HG02970 (cell line): ENCODE measurements around the gene ATMIN.

Source experiments
- ATAC-seq: cut with Tn5 transposase; IDR thresholded peaks from one replicate; pipeline ENCODE4 v1.9.1; 2021; ENCODE audit warnings: mild to moderate bottlenecking, moderate library complexity, moderate number of reproducible peaks; ENCODE audit not compliant: unreplicated experiment, low FRiP score

Gene ATMIN

DNA sequence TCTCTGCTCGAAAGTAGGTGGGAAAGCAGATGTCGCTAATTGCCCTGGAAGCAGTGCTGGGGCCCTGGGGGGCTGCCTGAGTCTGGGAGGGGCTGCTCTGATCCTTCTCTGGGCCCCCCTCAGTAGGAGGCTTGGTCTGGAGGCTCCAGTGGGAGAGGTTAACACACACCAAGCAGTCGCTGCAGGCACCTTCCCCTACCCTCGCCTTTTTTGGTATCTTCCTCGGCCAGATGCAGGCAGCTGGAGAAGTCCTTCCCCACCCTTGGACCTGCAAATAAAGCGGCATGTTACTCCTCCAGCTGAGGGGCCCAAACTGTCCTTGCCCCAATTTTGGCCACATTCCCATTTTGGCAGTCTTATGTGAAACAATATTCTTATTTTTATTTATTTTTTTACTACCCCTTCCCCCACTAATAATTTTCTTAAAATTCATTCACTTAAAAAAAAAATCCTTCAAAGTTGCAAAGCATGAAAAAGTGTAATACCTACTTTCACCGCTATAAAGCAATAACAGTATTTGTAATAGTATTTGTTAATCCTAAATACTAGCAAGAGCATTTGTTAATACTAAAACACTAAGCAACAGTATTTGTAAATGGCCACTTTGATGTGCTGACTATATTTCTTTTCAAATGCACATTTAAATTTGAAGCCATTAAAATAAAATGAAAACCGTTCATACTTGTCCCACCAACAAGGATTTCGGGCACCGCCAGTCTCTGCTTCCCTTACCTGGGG, 26.4 kb downstream of the ATMIN start:
- no peak for ATAC-seq

DNA sequence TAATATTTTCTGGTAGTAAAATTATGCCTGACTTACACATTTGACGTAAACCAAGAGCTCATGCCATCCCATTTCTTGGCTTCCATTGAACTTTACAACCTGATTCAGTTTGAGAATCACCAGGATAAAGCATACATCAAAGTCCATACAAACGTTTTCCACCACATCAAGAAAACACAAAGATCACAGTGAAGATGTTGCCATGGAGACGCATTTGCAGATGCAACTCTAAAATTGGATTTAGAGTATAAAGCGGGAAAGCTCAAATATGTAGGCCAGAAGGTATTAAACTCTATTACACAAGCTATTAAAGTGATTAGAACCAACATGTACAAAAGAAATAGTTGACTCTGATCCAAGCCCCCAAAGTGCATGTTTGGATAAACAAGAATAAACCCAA, 31.0 kb downstream of the ATMIN start:
- no peak for ATAC-seq

DNA sequence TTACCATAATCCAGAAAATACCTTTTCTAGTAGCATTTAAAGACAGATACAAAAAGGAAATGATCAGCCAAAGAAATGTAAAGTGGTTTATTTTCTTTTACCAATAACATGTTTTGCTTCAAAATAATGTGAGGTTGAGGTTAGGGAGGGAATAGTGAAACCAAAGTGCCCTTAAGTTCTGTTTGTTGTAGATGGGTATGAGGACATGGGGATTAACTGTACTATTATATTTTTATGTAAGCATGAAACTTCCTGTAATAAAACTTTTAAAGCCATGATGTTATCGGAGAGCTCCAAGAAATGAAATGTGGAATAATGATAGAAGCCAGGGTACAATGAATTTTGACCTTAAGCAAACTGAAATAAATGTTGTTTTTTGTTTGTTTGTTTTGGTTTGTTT, 31.5 kb downstream of the ATMIN start:
- ATAC-seq, result no peak

DNA sequence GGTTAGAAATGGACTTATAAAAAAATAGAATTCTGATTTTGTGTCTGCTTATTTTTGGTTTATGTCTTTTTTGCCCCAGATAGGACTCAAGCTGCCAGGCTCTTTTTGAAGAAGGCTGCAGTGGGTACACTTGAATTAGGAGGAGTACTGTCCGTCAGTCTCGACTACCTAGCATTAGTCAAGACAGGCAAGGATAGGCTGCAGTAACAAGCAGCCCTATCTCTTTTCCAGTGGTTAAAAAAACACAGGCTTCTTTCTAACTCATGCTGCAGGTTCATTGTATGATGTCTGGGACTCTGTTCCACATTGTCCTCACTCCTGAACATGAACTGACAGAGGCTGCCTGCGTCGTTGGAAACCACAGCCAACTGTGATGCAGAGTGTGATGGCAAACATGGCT, 33.4 kb downstream of the ATMIN start:
- ATAC-seq, result no peak

DNA sequence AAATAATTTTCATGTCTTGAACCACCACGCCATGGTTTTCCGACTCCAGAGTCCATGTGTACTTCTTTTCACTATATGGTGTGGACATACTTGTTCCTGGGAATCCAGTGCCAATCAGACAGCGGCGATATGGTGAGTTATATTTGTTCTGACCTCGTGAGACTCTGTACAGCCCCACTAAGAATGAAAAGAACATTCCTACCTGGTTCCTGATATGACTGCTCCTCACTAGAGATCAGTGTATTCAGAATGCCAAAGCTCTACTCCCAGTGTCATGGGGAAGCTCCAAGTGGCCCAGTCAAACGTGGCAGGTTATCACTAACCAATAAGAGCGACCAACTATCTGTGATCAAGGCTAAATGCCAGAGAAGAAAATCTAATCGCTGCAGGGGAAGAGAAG, 35.3 kb downstream of the ATMIN start:
- ATAC-seq, result no peak

DNA sequence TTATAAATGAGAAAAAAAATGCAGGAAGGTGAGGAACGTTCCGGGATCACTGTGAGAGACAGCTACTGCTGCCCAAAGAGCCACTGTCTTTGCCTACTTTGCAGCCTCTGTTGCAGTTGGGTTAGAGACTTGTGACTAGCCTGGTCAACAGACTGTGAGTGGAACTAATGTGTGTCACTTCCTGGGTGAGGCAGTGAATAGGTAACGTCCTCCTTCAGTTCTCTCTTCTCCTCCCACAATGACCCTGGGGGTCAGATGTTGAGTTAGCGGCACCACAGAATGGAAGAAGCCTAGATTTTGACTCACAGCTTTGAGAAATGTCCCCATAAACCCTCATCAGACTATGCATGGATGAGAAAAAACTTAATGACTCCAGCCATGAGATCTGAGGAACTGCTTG, 36.2 kb downstream of the ATMIN start:
- no peak for ATAC-seq

DNA sequence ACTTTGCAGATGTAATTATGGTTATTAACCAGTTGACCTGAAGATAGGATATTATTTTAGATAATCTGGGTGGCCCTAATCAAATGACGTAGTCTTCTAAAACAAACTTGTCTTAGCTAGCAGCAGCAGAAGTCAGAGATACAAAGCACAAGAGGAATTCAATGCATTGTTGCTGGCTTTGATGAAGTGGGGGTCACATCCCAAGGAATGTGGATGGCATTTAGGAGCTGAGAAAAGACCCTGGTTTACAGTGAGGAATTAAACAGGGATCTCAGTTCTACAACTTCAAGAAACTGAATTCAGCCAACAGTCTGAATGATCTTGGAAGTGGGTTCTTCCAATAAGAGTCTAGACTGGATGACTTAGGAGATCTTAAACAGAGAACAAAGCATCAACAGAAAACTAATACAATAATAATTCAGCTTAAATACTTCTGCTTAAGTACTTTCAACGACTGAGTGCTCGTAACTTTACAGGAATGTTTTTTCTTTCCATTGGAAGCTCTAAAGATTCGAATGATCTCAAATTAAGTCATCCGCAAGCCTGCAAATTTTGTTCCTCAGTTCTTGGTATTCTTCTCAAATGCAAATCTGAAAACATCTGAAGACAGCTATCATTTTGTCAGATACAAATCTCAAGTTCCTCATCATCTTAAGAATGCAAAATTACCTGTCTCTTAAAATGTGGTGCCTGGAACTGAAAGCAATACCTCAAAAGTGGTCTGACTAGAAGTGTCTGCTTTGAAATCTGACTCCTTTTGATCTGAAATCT, 38.1 kb downstream of the ATMIN start:
- no peak for ATAC-seq

DNA sequence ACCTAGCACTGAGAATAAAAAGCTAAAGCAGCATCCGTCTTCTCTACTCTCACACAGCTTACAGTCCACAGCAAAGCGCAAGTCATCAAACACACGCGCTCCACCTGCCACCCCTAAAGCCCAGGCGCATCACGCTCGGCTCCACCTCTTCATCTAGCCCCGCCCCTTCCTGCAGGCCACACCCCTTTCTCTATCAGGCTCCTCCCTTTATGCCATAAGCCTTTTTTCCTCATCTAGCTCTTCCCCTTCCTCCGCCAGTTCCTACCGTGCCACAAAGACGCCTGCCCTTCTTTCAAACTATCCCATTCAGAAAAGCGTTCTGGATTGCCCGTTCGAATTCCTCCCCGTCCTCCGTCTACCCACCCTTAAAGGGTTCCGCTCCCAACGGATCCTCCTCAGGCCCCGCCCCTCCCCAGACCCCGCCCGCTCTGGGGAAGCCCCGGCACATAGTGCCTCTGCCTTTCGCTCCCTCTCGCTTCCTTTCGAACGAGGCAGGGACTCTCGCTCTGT, 41.0 kb downstream of the ATMIN start:
- peak; percentile 84 for ATAC-seq

DNA sequence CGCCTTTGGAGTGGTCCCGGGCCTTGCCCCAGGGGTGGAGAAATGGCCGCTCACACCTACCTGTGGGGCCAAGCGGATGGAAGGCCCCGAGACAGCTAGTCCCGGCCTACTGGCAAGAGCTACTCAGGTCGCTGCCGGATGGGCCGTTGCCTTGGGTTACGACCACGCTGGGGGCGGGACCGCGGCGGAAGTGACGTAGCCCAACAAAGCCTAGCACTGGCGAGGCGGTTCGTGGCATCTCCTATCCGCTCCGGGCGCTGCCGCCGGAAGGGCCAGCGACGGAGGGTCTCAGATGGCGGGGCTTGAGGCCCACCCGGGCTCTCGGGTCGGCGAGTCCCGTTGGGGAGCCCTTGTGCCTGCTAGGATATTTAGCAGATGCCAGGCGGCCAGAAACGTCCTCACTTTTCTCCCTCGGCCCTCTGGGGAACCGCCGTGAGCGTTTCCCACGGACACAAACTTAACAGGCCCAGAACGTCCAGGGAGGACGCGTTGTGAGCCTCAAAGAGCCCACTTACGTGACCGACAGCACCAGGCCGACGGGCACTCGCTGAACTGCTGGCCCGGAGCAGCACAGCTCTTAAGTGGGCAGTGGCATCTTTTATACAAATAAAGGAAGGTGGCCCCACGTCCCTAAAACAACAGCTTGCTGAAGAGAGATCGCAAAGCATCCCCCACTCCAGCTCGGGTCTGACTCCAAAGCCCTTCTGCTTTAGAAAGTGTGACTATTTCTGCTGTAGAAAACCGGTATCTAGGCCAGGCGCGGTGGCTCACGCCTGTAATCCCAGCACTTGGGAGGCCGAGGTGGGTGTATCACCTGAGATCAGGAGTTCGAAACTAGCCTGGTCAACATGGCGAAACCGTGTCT, 41.7 kb downstream of the ATMIN start, which contains the start of gene C16orf46:
C16orf46 (minus strand) TSS at position 163 of the 865 bp plus-strand sequence. CDS start 13,283 bp downstream, outside the sequence.
- ATAC-seq, result peak; percentile 95

DNA sequence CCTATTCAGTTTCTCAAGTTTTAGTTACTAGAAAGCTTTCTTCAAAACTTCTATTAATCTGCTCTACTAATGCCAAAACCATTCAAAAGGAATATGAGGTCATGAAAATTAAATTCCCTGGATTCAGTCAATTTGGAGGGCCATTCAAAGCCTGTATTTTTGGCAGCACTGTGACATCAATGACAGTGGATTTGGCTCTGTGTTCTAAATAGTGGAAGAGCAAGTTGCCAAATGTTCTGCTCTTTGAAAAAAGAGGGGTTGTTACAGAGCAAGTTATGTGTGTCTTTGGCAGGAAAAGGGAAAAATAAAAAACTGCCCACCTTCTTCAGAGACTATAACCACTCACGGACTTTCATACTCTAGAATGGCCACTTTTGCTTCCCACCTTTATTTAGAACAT, 44.6 kb downstream of the ATMIN start:
- ATAC-seq, result no peak

DNA sequence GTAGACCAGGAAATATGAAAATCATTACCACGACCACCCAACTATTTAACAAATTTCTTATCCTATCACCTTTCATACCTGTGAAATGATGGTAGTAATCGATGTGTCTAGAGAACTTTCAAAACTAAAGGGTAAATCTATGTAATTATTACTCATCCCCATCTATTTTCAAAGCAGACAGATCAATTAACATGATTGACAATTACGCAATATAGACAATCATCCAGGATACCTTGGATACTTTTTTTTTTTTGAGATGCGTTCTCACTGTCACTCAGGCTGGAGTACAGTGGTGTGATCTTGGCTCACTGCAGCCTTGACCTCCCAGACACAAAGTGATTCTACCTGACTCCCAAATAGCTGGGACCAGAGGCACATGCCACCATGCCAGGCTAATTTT, 45.4 kb downstream of the ATMIN start:
- no peak for ATAC-seq

DNA sequence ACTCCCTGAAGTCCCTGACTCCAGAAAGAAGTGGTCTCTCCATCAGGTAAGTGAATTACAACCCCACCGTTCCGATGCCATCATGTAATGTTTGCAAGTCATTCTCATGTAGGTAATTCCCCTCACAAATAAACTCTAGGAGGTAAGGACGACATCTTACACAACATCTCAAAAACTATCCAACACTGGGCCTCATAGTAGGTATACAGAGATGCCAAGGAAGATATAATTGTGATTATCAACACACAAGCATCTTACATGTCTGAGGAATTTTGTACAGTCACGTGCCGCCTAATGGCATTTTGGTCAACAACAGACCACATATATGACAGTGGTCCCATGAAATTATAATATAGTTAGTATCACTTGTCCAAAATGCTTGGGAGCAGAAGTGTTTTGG, 53.2 kb downstream of the ATMIN start:
- no peak for ATAC-seq

DNA sequence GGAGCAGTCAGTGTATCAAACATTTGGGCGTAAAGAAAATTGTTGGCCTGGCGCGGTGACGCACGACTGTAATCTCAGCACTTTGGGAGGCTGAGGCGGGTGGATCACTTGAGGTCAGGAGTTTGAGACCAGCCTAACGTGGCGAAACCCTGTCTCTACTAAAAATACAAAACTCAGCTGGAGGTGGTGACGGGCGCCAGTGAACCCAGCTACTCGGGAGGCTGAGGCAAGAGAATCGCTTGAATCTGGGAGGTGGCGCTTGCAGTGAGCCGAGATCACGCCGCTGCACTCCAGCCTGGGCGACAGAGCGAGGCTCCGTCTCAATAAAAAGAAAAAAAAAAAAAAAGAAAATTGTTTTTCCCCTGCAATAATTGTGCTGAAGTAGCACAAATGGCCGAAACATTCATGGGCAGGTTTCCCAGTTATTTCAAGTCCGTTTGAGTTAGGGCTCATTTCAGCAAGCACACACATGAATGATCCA, 59.2 kb downstream of the ATMIN start:
- no peak for ATAC-seq

DNA sequence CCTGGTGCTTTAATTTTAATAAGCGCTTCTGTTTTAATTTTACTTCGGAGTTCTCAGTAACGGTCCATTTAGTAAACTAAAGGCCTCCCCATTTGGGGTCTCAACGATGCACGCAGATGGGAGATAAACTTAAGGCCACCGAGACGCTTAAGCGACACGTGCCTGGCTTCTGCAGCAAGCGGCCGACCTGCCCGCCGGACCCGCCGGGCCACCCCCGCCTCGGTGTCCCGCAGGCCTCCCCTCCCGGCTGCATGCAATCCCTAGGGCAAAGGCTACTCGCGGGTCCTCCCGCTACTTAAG, 60.0 kb downstream of the ATMIN start:
- no peak for ATAC-seq

DNA sequence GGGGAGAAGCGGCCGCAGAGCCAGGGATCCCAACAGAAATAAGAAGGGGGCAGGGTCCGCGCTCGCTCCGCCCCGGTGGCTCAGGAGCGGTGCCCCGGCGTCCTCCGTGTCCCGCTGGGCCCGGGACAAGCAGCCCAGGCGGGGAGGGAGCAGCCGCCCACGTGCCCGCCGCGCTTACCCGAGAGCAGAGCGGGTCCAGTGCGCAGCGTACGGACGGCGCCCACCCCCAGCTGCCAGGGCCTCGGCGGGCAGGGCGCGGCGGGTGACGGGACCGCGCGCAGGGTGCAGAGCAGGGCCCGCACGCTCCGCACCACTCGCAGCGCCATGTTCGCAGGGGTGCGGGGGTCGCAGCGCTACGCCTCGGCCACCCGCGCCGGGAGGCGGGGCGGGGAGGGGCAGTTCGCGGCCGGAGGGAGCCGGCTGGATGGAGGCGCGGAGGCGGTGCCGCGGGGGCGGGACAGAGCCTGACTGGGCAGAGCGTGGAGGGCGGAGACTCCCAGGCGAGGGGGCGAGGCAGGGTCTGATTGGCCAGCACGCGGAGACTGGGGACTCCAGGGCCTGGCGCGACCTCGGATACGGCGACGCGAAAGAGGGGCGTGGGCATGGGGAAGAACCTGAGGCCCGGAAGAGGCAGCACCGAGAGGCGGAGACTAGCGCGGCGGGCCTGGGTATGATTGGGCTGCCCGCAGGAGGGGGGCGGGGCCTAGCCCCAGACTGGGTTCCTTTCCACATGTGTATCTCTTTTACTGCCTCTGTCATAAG, 60.5 kb downstream of the ATMIN start, which contains the start of gene GCSH:
GCSH (minus strand) TSS at position 443 of the 762 bp plus-strand sequence; CDS start at position 326, 117 bp downstream.
- peak; percentile 99 for ATAC-seq

DNA sequence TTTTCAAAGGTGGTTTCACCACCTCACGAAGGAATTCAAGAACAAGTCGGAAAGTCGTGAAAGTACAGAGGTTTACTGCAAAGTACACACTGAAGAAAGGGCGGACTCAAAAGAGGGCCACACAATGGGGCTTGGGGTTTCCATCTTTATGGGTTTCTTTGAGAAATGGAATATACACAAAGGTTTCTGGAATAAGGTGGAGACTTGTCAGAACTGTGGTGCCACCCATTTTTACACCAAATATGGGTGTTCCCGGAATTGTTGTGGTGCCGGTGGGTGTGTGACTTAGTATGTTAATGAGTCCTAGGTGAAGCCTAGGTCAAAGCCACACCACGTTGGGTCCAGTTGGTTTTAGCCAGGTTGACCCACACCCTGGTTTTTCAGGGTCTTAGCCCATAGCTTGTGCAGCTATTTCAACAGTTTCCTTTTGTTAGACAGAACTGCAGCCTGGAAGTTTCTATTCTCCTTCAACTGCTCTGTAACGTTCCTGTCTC, 61.1 kb downstream of the ATMIN start:
- no peak for ATAC-seq
